Left lung (tissue), 10 donors: Measurements from ENCODE around the gene IFNL1. TPM values are rescaled to one million over a fixed set of nuclear protein-coding genes. Genes with fewer than 3 reads are reported as not detected.
"Not testable (repeated sequence)": the region's sequence is repeated elsewhere in the genome, so short reads cannot be mapped to it uniquely, and the experiment has no call there.

Experiments used
- ATAC-seq: fragments of 200-7000 bp; cut with Tn5 transposase; one replicate; pipeline ENCODE4 v1.9.1; 2020; ENCODE audit warnings: moderate library complexity
- DNase-seq, 4 donors: peaks; one replicate each; pipeline ENCODE4 v3.0.0-alpha.2; 2013 to 2020
- H3K27ac ChIP-seq, 2 donors: fragments of 200-600 bp; sonication (generic) in 1 of 2; one replicate each; pipeline versions ENCODE4 v1.5.0 to v1.8.0; 2020 to 2021
- H3K27me3 ChIP-seq, 2 donors: fragments of 200-600 bp; sonication (generic) in 1 of 2; one replicate each; pipeline versions ENCODE4 v1.5.0 to v1.8.0; 2020 to 2021
- H3K36me3 ChIP-seq, 2 donors: fragments of 200-600 bp; sonication (generic) in 1 of 2; one replicate each; pipeline versions ENCODE4 v1.5.0 to v1.8.0; 2020 to 2021
- H3K4me1 ChIP-seq, 2 donors: fragments of 200-600 bp; one replicate each; pipeline ENCODE4 v1.8.0; 2021
- H3K4me3 ChIP-seq, 2 donors: fragments of 200-600 bp; sonication (generic) in 1 of 2; one replicate each; pipeline versions ENCODE4 v1.5.0 to v1.8.0; 2020 to 2021; ENCODE audit warnings: mild to moderate bottlenecking in 1 of 2
- H3K9me3 ChIP-seq, 2 donors: fragments of 200-600 bp; sonication (generic) in 1 of 2; one replicate each; pipeline versions ENCODE4 v1.5.0 to v1.8.0; 2020 to 2021
- intact Hi-C, 2 donors: fragments of 100-400 bp; cut with DNase I; formaldehyde crosslinking; loops; one replicate each; pipeline versions ENCODE4 v1.11.2 to v1.14.2; 2022
- polyA plus RNA-seq, 6 donors: library from polyadenylated mRNA; unstranded; fragments of 120-200 nt; gene quantifications; one replicate each; pipeline ENCODE4 v1.2.1, GENCODE V29; 2013; ENCODE audit not compliant: insufficient read length in 6 of 6
- total RNA-seq, 2 donors: library from RNA; stranded (reverse); fragmentation: NEBNext Ultra II Directional; extraction: Animal tissue kit (Norgen Biotek cat#: 25700); gene quantifications; one replicate each; pipeline ENCODE4 v1.2.1, GENCODE V29; 2021
- TF ChIP-seq, protein P1 (sequence below), 2 donors: fragments of 200-600 bp; sonication (generic) in 1 of 2; IDR thresholded peaks; one replicate each; pipeline versions ENCODE4 v1.5.0 to v1.8.0; 2021; ENCODE audit warnings: antibody characterized with exemption in 2 of 2
- donor health status: DM: no; HTN: yes; CAD: no.
- donor health status: DM: no; HTN: no; CAD: no.

The IFNL1 gene
- total and polyA plus RNA-seq, 8 donors = not detected

DNA sequence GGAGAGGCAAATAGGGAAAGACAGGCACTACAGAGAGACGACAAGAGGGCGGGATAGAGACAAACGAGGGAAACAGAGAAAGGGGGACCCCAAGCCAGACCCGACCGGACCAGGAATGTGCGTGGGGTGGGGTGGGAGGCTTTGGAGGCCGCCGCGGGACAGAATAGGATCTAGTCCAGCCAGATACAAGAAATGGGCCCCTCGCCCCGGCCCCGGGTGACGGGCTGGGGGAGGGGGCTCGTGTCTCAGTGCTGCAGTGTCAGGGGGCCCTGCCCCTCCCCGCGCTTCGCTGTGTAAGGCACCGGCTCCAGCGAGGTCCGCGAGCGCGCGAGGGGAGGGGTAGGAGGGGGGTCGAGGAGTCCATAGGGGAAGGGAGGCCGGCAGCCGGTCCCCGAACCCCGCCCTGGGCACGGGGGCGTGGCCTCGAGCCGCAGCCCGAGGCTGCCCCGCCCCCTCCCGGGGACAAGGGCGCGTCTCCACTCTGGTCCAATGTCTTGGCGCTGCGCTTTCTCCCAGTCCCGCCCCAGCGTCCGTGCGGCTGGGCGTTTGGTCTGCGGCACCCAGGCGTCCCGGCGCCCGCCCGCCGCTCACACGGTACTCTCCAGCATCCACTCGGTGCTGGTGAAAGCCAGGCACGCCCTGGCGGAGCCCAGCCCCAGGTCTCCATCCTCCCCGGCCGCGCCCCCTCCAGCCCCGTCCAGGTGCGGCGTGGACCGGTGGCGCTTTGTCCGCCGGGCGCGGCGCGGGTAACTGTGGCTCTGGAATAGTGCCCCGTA is 11.0 kb downstream of the IFNL1 start:
- Histone ChIP-seq H3K27me3 (peaks cover 19 to 31% of the 10 kb centered on the region in 2 donors), H3K4me3 (peak overlapping the region; percentile 13 to 22), H3K36me3 (peaks cover 0 to 18% of the 10 kb centered on the region in 2 donors), H3K9me3 (no peaks in the 10 kb centered on the region), H3K4me1 (no peaks in the 10 kb centered on the region), H3K27ac (no peak overlapping the region)
- DNase-seq = peak in 2 of 4 donors; percentile 60 to 83
- intact Hi-C loops = no loop called here
- peak; percentile 96 for ATAC-seq
- TF ChIP-seq, protein P1, sequence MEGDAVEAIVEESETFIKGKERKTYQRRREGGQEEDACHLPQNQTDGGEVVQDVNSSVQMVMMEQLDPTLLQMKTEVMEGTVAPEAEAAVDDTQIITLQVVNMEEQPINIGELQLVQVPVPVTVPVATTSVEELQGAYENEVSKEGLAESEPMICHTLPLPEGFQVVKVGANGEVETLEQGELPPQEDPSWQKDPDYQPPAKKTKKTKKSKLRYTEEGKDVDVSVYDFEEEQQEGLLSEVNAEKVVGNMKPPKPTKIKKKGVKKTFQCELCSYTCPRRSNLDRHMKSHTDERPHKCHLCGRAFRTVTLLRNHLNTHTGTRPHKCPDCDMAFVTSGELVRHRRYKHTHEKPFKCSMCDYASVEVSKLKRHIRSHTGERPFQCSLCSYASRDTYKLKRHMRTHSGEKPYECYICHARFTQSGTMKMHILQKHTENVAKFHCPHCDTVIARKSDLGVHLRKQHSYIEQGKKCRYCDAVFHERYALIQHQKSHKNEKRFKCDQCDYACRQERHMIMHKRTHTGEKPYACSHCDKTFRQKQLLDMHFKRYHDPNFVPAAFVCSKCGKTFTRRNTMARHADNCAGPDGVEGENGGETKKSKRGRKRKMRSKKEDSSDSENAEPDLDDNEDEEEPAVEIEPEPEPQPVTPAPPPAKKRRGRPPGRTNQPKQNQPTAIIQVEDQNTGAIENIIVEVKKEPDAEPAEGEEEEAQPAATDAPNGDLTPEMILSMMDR (IDR thresholded peaks at IDR 0.05) = no peak

DNA sequence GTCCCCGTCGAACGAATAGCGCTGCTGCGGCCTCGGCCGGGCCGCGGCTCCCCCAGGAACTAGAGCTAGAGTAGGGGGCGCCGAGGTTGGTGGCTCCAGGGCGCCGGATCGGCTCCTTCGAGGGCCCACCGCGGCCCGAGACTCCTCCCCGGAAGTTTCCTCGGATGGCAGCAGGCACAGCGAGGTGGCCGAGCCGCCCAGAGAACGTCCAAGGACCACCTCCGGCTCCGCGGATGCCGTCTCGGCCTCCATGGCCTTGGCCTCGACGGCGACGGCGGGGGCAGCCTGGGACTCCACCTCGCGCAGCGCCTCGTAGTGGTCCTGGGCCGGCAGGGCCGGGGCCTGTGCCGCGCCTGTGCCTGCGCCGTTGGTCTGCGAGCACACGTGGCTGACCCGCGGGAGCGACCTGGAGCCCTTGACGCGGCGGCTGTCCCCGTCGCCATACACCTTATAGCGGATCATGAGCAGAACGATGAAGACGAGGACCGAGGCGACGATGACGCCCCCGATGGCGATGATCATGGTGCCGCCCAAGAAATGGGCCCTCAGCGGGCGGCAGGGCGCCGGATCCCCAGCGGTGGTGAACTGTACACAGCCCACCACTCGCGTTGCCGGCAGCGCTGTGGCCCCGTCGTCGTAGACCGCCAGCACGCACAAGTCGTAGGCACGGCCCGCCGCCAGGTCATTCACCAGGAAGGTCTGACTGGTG is 11.8 kb downstream of the IFNL1 start:
- intact Hi-C loops = no loop called here
- TF ChIP-seq, protein P1 (IDR thresholded peaks at IDR 0.05) = no peak
- peaks cover 19 to 31% of the 10 kb centered on the region in 2 donors for H3K27me3 ChIP-seq
- H3K36me3 ChIP-seq = peaks cover 0 to 25% of the 10 kb centered on the region in 2 donors
- no peaks in the 10 kb centered on the region for H3K4me1 ChIP-seq
- peak overlapping the region; percentile 13 to 22 for H3K4me3 ChIP-seq
- no peak overlapping the region for H3K27ac ChIP-seq
- peak; percentile 21 for ATAC-seq
- DNase-seq = peak in 1 of 4 donors; percentile 79
- H3K9me3 ChIP-seq = no peaks in the 10 kb centered on the region

DNA sequence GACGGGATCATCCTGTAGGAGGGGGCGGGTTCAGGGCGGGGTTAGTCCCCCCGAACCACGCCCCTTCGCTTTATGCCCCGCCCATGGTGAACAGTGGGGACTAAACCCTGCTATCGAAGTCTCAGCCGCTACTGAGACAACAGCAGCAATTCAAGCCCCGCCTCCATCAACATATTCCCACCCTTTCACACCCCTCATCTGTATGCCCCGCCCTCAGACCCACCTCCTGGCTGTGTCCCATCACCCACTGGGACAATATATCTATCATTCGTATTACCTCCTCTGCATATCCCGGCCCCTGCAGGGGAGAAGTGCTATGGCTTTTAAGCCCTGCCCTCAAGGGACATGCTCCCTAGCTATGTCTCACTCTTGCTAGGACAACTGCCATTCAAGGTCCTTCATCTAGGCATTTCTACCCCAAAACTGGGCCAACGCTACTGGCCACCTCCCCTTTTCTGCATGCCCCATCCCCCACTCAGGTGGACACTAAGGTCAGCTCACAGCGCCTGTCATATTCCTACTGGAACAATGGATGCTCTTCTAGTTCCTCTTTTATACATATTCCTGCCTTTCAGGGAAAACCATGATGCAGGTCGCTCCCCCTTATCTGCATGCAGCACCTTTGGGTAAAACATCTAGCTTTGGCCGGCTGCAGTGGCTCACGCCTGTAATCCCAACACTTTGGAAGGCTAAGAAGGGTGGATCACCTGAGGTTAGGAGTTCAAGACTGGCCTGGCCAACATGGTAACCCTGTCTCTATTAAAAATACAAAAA is 12.5 kb downstream of the IFNL1 start:
- intact Hi-C loops = no loop called here
- DNase-seq = peak in 1 of 4 donors; percentile 9
- no peak for ATAC-seq
- no peak overlapping the region for H3K27ac ChIP-seq
- TF ChIP-seq, protein P1 (IDR thresholded peaks at IDR 0.05) = no peak
- no peaks in the 10 kb centered on the region for H3K4me1 ChIP-seq
- H3K27me3 ChIP-seq = peaks cover 19 to 31% of the 10 kb centered on the region in 2 donors
- H3K36me3 ChIP-seq = peaks cover 0 to 33% of the 10 kb centered on the region in 2 donors
- H3K4me3 ChIP-seq = no peak overlapping the region
- no peaks in the 10 kb centered on the region for H3K9me3 ChIP-seq

DNA sequence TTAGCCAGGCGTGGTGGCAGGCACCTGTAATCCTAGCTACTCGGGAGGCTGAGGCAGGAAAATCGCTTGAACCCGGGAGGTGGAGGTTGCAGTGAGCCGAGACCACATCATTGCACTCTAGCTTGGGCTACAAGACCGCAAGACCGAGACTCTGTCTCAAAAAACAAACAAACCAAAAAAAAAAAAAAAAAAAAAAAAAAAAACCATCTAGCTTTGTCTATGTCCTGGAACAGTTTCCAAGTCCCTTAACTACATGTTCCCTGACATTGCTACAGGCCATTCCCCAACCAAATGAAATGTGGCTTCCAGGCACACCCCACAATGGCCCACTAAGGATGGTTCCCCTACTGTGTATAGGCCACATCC is 13.1 kb downstream of the IFNL1 start:
- ATAC-seq, intact Hi-C loops: not testable (repeated sequence)

DNA sequence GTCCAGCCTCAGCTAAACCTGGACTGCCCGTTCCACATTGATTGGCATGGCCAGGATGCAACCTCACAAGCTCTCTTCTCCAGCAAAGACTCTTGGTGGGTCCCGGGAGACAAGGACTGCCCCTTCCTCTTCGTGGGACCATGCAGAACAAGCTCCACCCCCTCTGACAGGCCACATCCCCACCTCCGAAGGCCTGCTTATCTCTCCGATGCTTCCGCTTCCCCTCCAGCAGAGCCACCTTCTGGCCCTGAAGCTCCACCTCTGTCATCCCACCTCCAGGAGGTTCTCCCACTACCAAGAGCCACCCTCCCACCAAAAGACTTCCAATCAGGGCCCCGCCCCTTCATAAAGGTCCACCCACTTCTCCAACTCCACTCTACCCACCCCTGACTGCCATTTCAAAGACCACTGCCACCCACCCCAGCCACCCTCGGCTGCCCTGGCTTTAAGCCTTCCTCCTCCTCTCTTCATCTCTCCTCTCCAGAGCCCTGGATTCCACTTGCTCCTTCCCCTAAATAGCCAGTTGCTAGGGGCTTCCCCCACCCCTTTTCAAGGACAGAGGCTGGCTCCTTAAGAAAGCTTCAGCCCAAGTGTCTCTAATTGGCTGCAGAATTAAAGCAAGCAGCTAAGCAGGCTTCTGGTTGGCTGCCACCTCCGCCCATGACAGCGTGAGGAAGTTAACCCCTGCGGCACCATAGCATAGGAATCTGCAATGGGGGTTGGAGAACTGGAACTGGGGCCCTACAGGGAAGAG is 14.5 kb downstream of the IFNL1 start:
- H3K4me3 ChIP-seq = no peak overlapping the region
- DNase-seq (peak in 1 of 4 donors; percentile 17), ATAC-seq (no peak)
- H3K27me3 ChIP-seq = peaks cover 19 to 20% of the 10 kb centered on the region in 2 donors
- peaks cover 0 to 51% of the 10 kb centered on the region in 2 donors for H3K36me3 ChIP-seq
- intact Hi-C loops = no loop called here
- TF ChIP-seq, protein P1 (IDR thresholded peaks at IDR 0.05) = no peak
- no peak overlapping the region for H3K27ac ChIP-seq
- no peaks in the 10 kb centered on the region for H3K4me1 ChIP-seq
- no peaks in the 10 kb centered on the region for H3K9me3 ChIP-seq

More for the DNA sequence above, 13.1 kb downstream of the IFNL1 start:
- not testable (repeated sequence) for H3K4me1 ChIP-seq, H3K27ac ChIP-seq, DNase-seq, H3K9me3 ChIP-seq, H3K4me3 ChIP-seq
- H3K36me3 ChIP-seq = peaks cover 0 to 39% of the 10 kb centered on the region in 2 donors
- peaks cover 19 to 31% of the 10 kb centered on the region in 2 donors for H3K27me3 ChIP-seq
